ENCODE data around the gene TNK2.
"Not testable (repeated sequence)": the region's sequence is repeated elsewhere in the genome, so short reads cannot be mapped to it uniquely, and the experiment has no call there.

TNK2 gene

GRCh38 chr3:195870442-195870841, 37.9 kb downstream of the TNK2 start:
- Histone ChIP-seq H3K9ac (no peak overlapping the region), H4K20me1 (peaks cover 25% of the 10 kb centered on the region), H3K4me1 (no peaks in the 10 kb centered on the region), H3K4me2 (no peak overlapping the region), H3K27ac (no peak overlapping the region), H3K9me3 (no peaks in the 10 kb centered on the region), H3K4me3 (no peak overlapping the region), H3K27me3 (no peaks in the 10 kb centered on the region), H3K36me3 (peaks cover 88% of the 10 kb centered on the region)
- TF ChIP-seq Cebpa-rat (IDR thresholded peaks at IDR 0.05): no peak

GRCh38 chr3:195869413-195870001, 38.8 kb downstream of the TNK2 start:
- Histone ChIP-seq H3K4me3 (no peak overlapping the region), H3K27me3 (no peaks in the 10 kb centered on the region), H3K27ac (no peak overlapping the region), H3K4me1 (no peaks in the 10 kb centered on the region), H3K9ac (no peak overlapping the region), H3K4me2 (no peak overlapping the region), H4K20me1 (peaks cover 23% of the 10 kb centered on the region), H3K9me3 (no peaks in the 10 kb centered on the region), H3K36me3 (peaks cover 92% of the 10 kb centered on the region)
- TF ChIP-seq Cebpa-rat (IDR thresholded peaks at IDR 0.05): no peak

- no peak for TF ChIP-seq Cebpa-rat (IDR thresholded peaks at IDR 0.05)
Observed at GRCh38 chr3:195868866-195869412, 39.4 kb downstream of the TNK2 start.

GRCh38 chr3:195868336-195868865, 40.0 kb downstream of the TNK2 start:
- H3K4me1 ChIP-seq: no peaks in the 10 kb centered on the region
- no peak overlapping the region for H3K27ac ChIP-seq
- no peak overlapping the region for H3K9ac ChIP-seq
- H4K20me1 ChIP-seq: peaks cover 14% of the 10 kb centered on the region
- no peak overlapping the region for H3K4me2 ChIP-seq
- H3K36me3 ChIP-seq: peaks cover 93% of the 10 kb centered on the region
- H3K27me3 ChIP-seq: no peaks in the 10 kb centered on the region
- no peak overlapping the region for H3K4me3 ChIP-seq
- H3K9me3 ChIP-seq: no peaks in the 10 kb centered on the region
- TF ChIP-seq Cebpa-rat (IDR thresholded peaks at IDR 0.05): no peak

More at GRCh38 chr3:195868866-195869412, 39.4 kb downstream of the TNK2 start:
- Histone ChIP-seq H3K27me3 (no peaks in the 10 kb centered on the region), H3K27ac (no peak overlapping the region), H4K20me1 (peaks cover 19% of the 10 kb centered on the region), H3K9ac (no peak overlapping the region), H3K4me3 (no peak overlapping the region), H3K36me3 (peaks cover 92% of the 10 kb centered on the region), H3K9me3 (no peaks in the 10 kb centered on the region), H3K4me1 (no peaks in the 10 kb centered on the region), H3K4me2 (no peak overlapping the region)

GRCh38 chr3:195867631-195868335, 40.6 kb downstream of the TNK2 start:
- no peaks in the 10 kb centered on the region for H3K27me3 ChIP-seq
- no peak for TF ChIP-seq Cebpa-rat (IDR thresholded peaks at IDR 0.05)
- H3K27ac ChIP-seq: no peak overlapping the region
- peaks cover 8% of the 10 kb centered on the region for H4K20me1 ChIP-seq
- no peak overlapping the region for H3K4me2 ChIP-seq
- H3K9me3 ChIP-seq: no peaks in the 10 kb centered on the region
- H3K9ac ChIP-seq: no peak overlapping the region
- peaks cover 94% of the 10 kb centered on the region for H3K36me3 ChIP-seq
- H3K4me3 ChIP-seq: no peak overlapping the region
- no peaks in the 10 kb centered on the region for H3K4me1 ChIP-seq

- Histone ChIP-seq H3K27me3 (no peaks in the 10 kb centered on the region), H3K36me3 (peaks cover 85% of the 10 kb centered on the region), H4K20me1 (no peaks in the 10 kb centered on the region), H3K9ac (no peak overlapping the region), H3K4me1 (no peaks in the 10 kb centered on the region), H3K9me3 (no peaks in the 10 kb centered on the region), H3K4me3 (no peak overlapping the region), H3K27ac (no peak overlapping the region), H3K4me2 (no peak overlapping the region)
- no peak for TF ChIP-seq Cebpa-rat (IDR thresholded peaks at IDR 0.05)
Observed at GRCh38 chr3:195866686-195867511, 41.5 kb downstream of the TNK2 start.

- Histone ChIP-seq H3K27ac (no peak overlapping the region), H3K9ac (no peak overlapping the region), H3K27me3 (no peaks in the 10 kb centered on the region), H4K20me1 (no peaks in the 10 kb centered on the region), H3K4me2 (no peak overlapping the region), H3K4me3 (no peak overlapping the region), H3K4me1 (peaks cover 3% of the 10 kb centered on the region), H3K9me3 (no peaks in the 10 kb centered on the region), H3K36me3 (peaks cover 74% of the 10 kb centered on the region)
- TF ChIP-seq Cebpa-rat (IDR thresholded peaks at IDR 0.05): no peak
Observed at GRCh38 chr3:195865752-195866151, 42.6 kb downstream of the TNK2 start.

- Histone ChIP-seq H3K27ac (0 out of 2 replicates have a peak overlapping the region, but pooled peaks have one; percentile 13), H3K9ac (no peak overlapping the region), H3K36me3 (peaks cover 51% of the 10 kb centered on the region), H3K9me3 (no peaks in the 10 kb centered on the region), H3K4me3 (no peak overlapping the region), H3K4me2 (no peak overlapping the region), H4K20me1 (no peaks in the 10 kb centered on the region), H3K4me1 (peaks cover 25% of the 10 kb centered on the region), H3K27me3 (no peaks in the 10 kb centered on the region)
- TF ChIP-seq Cebpa-rat (IDR thresholded peaks at IDR 0.05): no peak
Observed at GRCh38 chr3:195863121-195864061, 45.0 kb downstream of the TNK2 start.

GRCh38 chr3:195862318-195862717, 46.0 kb downstream of the TNK2 start:
- H3K4me3 ChIP-seq, H3K27ac ChIP-seq, H4K20me1 ChIP-seq, H3K27me3 ChIP-seq, H3K9ac ChIP-seq, H3K4me2 ChIP-seq, H3K9me3 ChIP-seq: not testable (repeated sequence)
- peaks cover 25% of the 10 kb centered on the region for H3K4me1 ChIP-seq
- peaks cover 42% of the 10 kb centered on the region for H3K36me3 ChIP-seq

Measured in BLaER1 (cell line).